ENCODE measurements around the gene IRGM. TPM values are rescaled to one million over a fixed set of nuclear protein-coding genes. Genes with fewer than 3 reads are reported as not detected.
"Not testable (repeated sequence)": the region's sequence is repeated elsewhere in the genome, so short reads cannot be mapped to it uniquely, and the experiment has no call there.

Gene IRGM
- total RNA-seq, 2 donors from 2014 or later = not detected

GRCh38 chr5:150848271-150848670 is 1.9 kb downstream of the IRGM start:
- H3K4me3 ChIP-seq = no peak overlapping the region
- no peaks in the 10 kb centered on the region for H3K27me3 ChIP-seq
- no peak overlapping the region for H3K27ac ChIP-seq
- ATAC-seq = no peak
- intact Hi-C loops (cut with DNase I) = loop anchor here (5.0 kb wide), 1 partner anchor 291 kb away; no protein-coding TSS in a partner anchor
- WGBS, 2 donors = 59 to 65% methylated on average over 4 of the region's 4 CpGs
- no peaks in the 10 kb centered on the region for H3K9me3 ChIP-seq
- TF ChIP-seq POLR2A (IDR thresholded peaks at IDR 0.05) (no peak), CTCF (IDR thresholded peaks at IDR 0.05) (no peak)
- no peaks in the 10 kb centered on the region for H3K36me3 ChIP-seq (replicated peaks in 1 of 2; ENCODE audit: insufficient read depth in 1 of 2, low read depth in 2 of 2)
- peaks cover 3% of the 10 kb centered on the region for H3K4me1 ChIP-seq
- DNase-seq = no peak

GRCh38 chr5:150851039-150851438 is 4.7 kb downstream of the IRGM start:
- Histone ChIP-seq H3K36me3 (replicated peaks in 1 of 2; ENCODE audit: insufficient read depth in 1 of 2, low read depth in 2 of 2) (no peaks in the 10 kb centered on the region), H3K4me1 (peaks cover 3% of the 10 kb centered on the region), H3K27ac (no peak overlapping the region), H3K27me3 (no peaks in the 10 kb centered on the region), H3K9me3 (no peaks in the 10 kb centered on the region), H3K4me3 (no peak overlapping the region)
- WGBS, 2 donors = 37 to 53% methylated on average over 3 of the region's 3 CpGs
- DNase-seq (no peak), ATAC-seq (no peak)
- intact Hi-C loops (cut with DNase I) = no loop called here
- TF ChIP-seq CTCF (IDR thresholded peaks at IDR 0.05) (no peak), POLR2A (IDR thresholded peaks at IDR 0.05) (no peak)

GRCh38 chr5:150853561-150853960 is 7.2 kb downstream of the IRGM start:
- H3K27me3 ChIP-seq = no peaks in the 10 kb centered on the region
- H3K36me3 ChIP-seq (replicated peaks in 1 of 2; ENCODE audit: insufficient read depth in 1 of 2, low read depth in 2 of 2) = no peaks in the 10 kb centered on the region
- intact Hi-C loops (cut with DNase I) = no loop called here
- DNase-seq = no peak
- no peak overlapping the region for H3K4me3 ChIP-seq
- TF ChIP-seq POLR2A (IDR thresholded peaks at IDR 0.05) (no peak), CTCF (IDR thresholded peaks at IDR 0.05) (no peak)
- 80 to 86% methylated on average over 2 of the region's 2 CpGs for WGBS, 2 donors
- ATAC-seq = no peak
- no peaks in the 10 kb centered on the region for H3K9me3 ChIP-seq
- no peak overlapping the region for H3K27ac ChIP-seq
- no peaks in the 10 kb centered on the region for H3K4me1 ChIP-seq

GRCh38 chr5:150856700-150857099 is 10.4 kb downstream of the IRGM start:
- intact Hi-C loops (cut with DNase I); H3K9me3 ChIP-seq; H3K4me3 ChIP-seq; H3K4me1 ChIP-seq; DNase-seq; H3K36me3 ChIP-seq (replicated peaks in 1 of 2; ENCODE audit: insufficient read depth in 1 of 2, low read depth in 2 of 2); H3K27me3 ChIP-seq; H3K27ac ChIP-seq; ATAC-seq: not testable (repeated sequence)
- 75 to 76% methylated on average over 3 of the region's 3 CpGs for WGBS, 2 donors

- ATAC-seq = no peak
- no peak for DNase-seq
- no peaks in the 10 kb centered on the region for H3K36me3 ChIP-seq (replicated peaks in 1 of 2; ENCODE audit: insufficient read depth in 1 of 2, low read depth in 2 of 2)
- TF ChIP-seq POLR2A (IDR thresholded peaks at IDR 0.05) (no peak), CTCF (IDR thresholded peaks at IDR 0.05) (no peak)
- no peak overlapping the region for H3K27ac ChIP-seq
- H3K9me3 ChIP-seq = peaks cover 0 to 5% (median 0%) of the 10 kb centered on the region in 3 donors
- no peak overlapping the region for H3K4me3 ChIP-seq
- no peaks in the 10 kb centered on the region for H3K27me3 ChIP-seq
- no peaks in the 10 kb centered on the region for H3K4me1 ChIP-seq
- WGBS, 2 donors = 38 to 40% methylated on average over 2 of the region's 2 CpGs
- intact Hi-C loops (cut with DNase I) = no loop called here
These were observed 14.0 kb downstream of the IRGM start for GRCh38 chr5:150860246-150860821.

All from body of pancreas (tissue), 4 donors.